Measurements from ENCODE around the gene PEX14.
"Not testable (repeated sequence)": the region's sequence is repeated elsewhere in the genome, so short reads cannot be mapped to it uniquely, and the experiment has no call there.

The PEX14 gene

GRCh38 chr1:10474613-10475507, at the start of gene PEX14:
TSS of gene PEX14 (plus strand) at chr1:10474950. CDS start at chr1:10474967, 17 bp downstream.
- H3K4me1 Mint-ChIP-seq: peaks cover 38% of the 10 kb centered on the region
- no peaks in the 10 kb centered on the region for H3K9me3 Mint-ChIP-seq
- no peaks in the 10 kb centered on the region for H3K36me3 Mint-ChIP-seq
- peak within 1 kb of the TSS; percentile 96 for H3K27ac Mint-ChIP-seq
- no peaks in the 10 kb centered on the region for H3K27me3 Mint-ChIP-seq
- peak within 1 kb of the TSS; percentile 98 for H3K4me3 Mint-ChIP-seq

- not testable (repeated sequence) for H3K27ac Mint-ChIP-seq, H3K27me3 Mint-ChIP-seq, H3K9me3 Mint-ChIP-seq, H3K4me3 Mint-ChIP-seq, H3K36me3 Mint-ChIP-seq
- H3K4me1 Mint-ChIP-seq: peaks cover 14% of the 10 kb centered on the region
Observed at GRCh38 chr1:10425826-10426534, 48.8 kb upstream of the PEX14 start.

GRCh38 chr1:10426535-10426848, 48.3 kb upstream of the PEX14 start:
- not testable (repeated sequence) for H3K36me3 Mint-ChIP-seq, H3K27me3 Mint-ChIP-seq, H3K4me3 Mint-ChIP-seq

DNA sequence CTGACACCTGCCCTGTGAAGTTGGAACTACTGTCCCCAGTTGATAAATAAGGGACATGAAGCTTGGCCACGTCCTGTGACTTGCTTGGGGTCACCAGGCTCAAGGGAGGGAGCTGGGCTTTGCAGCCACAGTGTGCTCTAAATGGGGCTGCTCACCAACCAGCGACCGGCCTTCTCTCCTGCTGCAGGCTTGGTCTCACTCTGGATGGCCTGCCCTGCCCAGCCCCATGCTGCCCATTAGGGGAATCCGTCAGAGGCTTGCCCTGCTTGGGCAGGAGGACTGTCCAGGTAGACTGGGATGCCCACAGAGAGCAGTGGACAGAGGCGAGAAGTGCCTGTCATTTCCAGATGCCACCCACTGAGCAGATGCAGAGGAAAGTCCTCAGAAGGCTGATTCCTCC, 45.8 kb upstream of the PEX14 start:
- no peaks in the 10 kb centered on the region for H3K9me3 Mint-ChIP-seq
- no peak overlapping the region for H3K27ac Mint-ChIP-seq
- H3K36me3 Mint-ChIP-seq: no peaks in the 10 kb centered on the region
- peaks cover 19% of the 10 kb centered on the region for H3K4me1 Mint-ChIP-seq
- H3K4me3 Mint-ChIP-seq: no peak overlapping the region
- H3K27me3 Mint-ChIP-seq: no peaks in the 10 kb centered on the region

More at GRCh38 chr1:10426535-10426848, 48.3 kb upstream of the PEX14 start:
- H3K4me1 Mint-ChIP-seq: peaks cover 19% of the 10 kb centered on the region
- not testable (repeated sequence) for H3K27ac Mint-ChIP-seq, H3K9me3 Mint-ChIP-seq

GRCh38 chr1:10429868-10430215, 44.9 kb upstream of the PEX14 start:
- Mint-ChIP-seq H3K36me3 (no peaks in the 10 kb centered on the region), H3K4me3 (peak overlapping the region; percentile 92), H3K9me3 (no peaks in the 10 kb centered on the region), H3K27me3 (no peaks in the 10 kb centered on the region), H3K4me1 (peaks cover 19% of the 10 kb centered on the region), H3K27ac (peak overlapping the region; percentile 97)

GRCh38 chr1:10430216-10431069, 44.3 kb upstream of the PEX14 start, which contains the start of gene CENPS:
TSS of gene CENPS (plus strand) at chr1:10430433. CDS start at chr1:10430518, 85 bp downstream.
- no peaks in the 10 kb centered on the region for H3K36me3 Mint-ChIP-seq
- H3K27me3 Mint-ChIP-seq: no peaks in the 10 kb centered on the region
- peak within 1 kb of the TSS; percentile 92 for H3K4me3 Mint-ChIP-seq
- H3K4me1 Mint-ChIP-seq: peaks cover 19% of the 10 kb centered on the region
- H3K9me3 Mint-ChIP-seq: no peaks in the 10 kb centered on the region
- peak within 1 kb of the TSS; percentile 97 for H3K27ac Mint-ChIP-seq

- peak overlapping the region; percentile 97 for H3K27ac Mint-ChIP-seq
- no peaks in the 10 kb centered on the region for H3K36me3 Mint-ChIP-seq
Observed at GRCh38 chr1:10431070-10431730, 43.5 kb upstream of the PEX14 start.

DNA sequence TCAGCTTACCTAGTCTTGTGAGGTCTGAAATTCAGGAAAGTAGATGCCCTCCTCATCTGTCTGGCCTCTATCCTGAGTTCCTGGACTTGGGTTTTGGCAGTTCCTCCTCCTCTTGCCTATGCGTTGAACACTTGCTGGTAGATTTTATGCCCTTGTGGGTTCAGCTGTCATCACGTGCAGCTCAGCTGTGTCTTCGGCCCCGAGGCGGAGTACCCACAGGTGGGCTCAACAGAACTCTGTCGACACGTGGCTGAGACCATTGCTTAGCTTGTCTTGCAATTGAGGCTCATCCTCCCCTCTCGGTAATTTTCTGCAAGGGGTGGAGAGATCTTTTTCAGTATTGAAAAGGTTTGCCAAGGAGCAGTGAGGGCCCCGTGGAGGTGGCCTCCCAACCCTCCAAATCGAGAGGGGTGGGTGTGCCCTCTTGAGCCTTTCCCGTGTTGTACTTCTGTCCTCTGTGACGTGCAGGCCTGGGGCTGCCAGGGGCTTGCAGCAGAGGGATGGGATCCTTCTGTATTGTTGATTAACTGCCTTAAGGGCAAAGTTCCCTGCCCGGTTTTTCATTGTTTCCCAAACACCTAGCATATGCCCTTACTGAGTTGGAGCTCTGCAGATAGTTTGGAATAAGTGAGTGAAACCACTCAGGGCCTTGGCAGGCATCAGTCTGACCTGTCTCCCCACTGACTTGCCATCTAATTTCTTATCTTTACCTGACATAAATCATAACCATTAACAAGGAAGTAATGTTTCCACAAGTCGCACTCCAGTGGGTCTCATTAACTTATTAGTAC, 41.6 kb upstream of the PEX14 start:
- H3K27ac Mint-ChIP-seq: no peak overlapping the region
- H3K27me3 Mint-ChIP-seq: no peaks in the 10 kb centered on the region
- no peaks in the 10 kb centered on the region for H3K9me3 Mint-ChIP-seq
- peaks cover 16% of the 10 kb centered on the region for H3K4me1 Mint-ChIP-seq
- H3K36me3 Mint-ChIP-seq: no peaks in the 10 kb centered on the region
- no peak overlapping the region for H3K4me3 Mint-ChIP-seq

More at GRCh38 chr1:10431070-10431730, 43.5 kb upstream of the PEX14 start:
- Mint-ChIP-seq H3K27me3 (no peaks in the 10 kb centered on the region), H3K9me3 (no peaks in the 10 kb centered on the region), H3K4me1 (peaks cover 19% of the 10 kb centered on the region), H3K4me3 (peak overlapping the region; percentile 92)

DNA sequence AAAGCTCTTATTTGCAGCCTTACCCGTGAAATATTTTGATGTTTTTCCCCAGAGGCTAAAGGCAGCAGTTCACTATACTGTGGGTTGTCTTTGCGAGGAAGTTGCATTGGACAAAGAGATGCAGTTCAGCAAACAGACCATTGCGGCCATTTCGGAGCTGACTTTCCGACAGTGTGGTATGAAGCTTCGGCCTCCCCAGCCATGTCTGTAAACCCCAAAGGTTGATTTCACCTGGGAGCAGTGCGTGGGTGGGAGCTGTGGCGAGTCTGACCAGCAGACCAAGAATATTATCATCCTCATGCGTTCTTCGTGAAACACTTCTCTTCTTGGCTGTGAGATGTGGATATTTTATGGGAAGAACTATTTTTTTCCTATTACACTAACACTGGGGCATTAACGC, 41.0 kb upstream of the PEX14 start:
- Mint-ChIP-seq H3K27me3 (no peaks in the 10 kb centered on the region), H3K36me3 (no peaks in the 10 kb centered on the region), H3K9me3 (no peaks in the 10 kb centered on the region), H3K27ac (no peak overlapping the region), H3K4me3 (no peak overlapping the region), H3K4me1 (peaks cover 16% of the 10 kb centered on the region)

GRCh38 chr1:10434590-10434989, 40.2 kb upstream of the PEX14 start:
- Mint-ChIP-seq H3K9me3 (no peaks in the 10 kb centered on the region), H3K4me1 (peaks cover 12% of the 10 kb centered on the region), H3K4me3 (no peak overlapping the region), H3K27ac (no peak overlapping the region), H3K36me3 (no peaks in the 10 kb centered on the region), H3K27me3 (no peaks in the 10 kb centered on the region)

- Mint-ChIP-seq H3K9me3 (no peaks in the 10 kb centered on the region), H3K27me3 (no peaks in the 10 kb centered on the region), H3K36me3 (no peaks in the 10 kb centered on the region), H3K27ac (no peak overlapping the region), H3K4me1 (no peaks in the 10 kb centered on the region), H3K4me3 (no peak overlapping the region)
Observed at GRCh38 chr1:10437052-10437451, 37.7 kb upstream of the PEX14 start.

GRCh38 chr1:10438677-10439163, 36.0 kb upstream of the PEX14 start:
- H3K4me1 Mint-ChIP-seq: no peaks in the 10 kb centered on the region
- H3K27me3 Mint-ChIP-seq: no peaks in the 10 kb centered on the region
- H3K4me3 Mint-ChIP-seq: no peak overlapping the region
- H3K27ac Mint-ChIP-seq: no peak overlapping the region
- no peaks in the 10 kb centered on the region for H3K9me3 Mint-ChIP-seq
- H3K36me3 Mint-ChIP-seq: no peaks in the 10 kb centered on the region

DNA sequence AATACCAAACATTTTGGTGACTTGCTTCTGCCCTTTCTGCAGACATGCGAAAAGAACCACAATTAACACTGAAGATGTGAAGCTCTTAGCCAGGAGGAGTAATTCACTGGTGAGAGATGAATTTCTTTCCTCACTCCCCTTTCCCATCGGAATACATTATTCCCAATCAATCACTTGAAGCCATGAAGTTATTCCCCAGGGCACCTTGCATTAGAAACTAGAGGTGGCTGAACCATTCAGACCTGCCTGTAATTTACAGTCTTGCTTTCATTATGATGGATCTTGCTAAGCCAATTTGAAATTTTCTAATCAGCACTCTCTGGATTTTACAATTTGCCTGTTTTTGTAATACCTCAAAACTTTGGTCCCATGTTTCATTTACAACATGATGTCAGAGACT, 34.4 kb upstream of the PEX14 start:
- H3K4me1 Mint-ChIP-seq: no peaks in the 10 kb centered on the region
- H3K27me3 Mint-ChIP-seq: no peaks in the 10 kb centered on the region
- H3K27ac Mint-ChIP-seq: no peak overlapping the region
- H3K4me3 Mint-ChIP-seq: no peak overlapping the region
- no peaks in the 10 kb centered on the region for H3K9me3 Mint-ChIP-seq
- H3K36me3 Mint-ChIP-seq: no peaks in the 10 kb centered on the region

GRCh38 chr1:10440794-10441193, 34.0 kb upstream of the PEX14 start:
- H3K4me1 Mint-ChIP-seq: no peaks in the 10 kb centered on the region
- no peaks in the 10 kb centered on the region for H3K9me3 Mint-ChIP-seq
- no peaks in the 10 kb centered on the region for H3K27me3 Mint-ChIP-seq
- no peak overlapping the region for H3K4me3 Mint-ChIP-seq
- H3K36me3 Mint-ChIP-seq: no peaks in the 10 kb centered on the region
- no peak overlapping the region for H3K27ac Mint-ChIP-seq

Data from activated naive CD4-positive, alpha-beta T cell treated with anti-CD3 and anti-CD28 coated beads, Interleukin-2, amount 50 U/mL, for 24 hours (primary cell).